Thyroid gland (tissue), 4 donors: ENCODE measurements around the gene KRTAP10-3.

Experiments
- POLR2A ChIP-seq, 2 donors: fragments of 450-650 bp; IDR thresholded peaks; one replicate each; pipeline ENCODE4 v1.6.1; 2017; ENCODE audit warnings: antibody characterized with exemption in 2 of 2, mild to moderate bottlenecking in 2 of 2, moderate library complexity in 1 of 2
- TF ChIP-seq, protein P1 (sequence below), 6 experiments: fragments of 200-600 bp in 3 of 6; fragments of 450-650 bp in 3 of 6; sonication (generic) in 3 of 6; IDR thresholded peaks; one replicate each; pipeline ENCODE4 v1.5.1; 2016 to 2019; ENCODE audit warnings: antibody characterized with exemption in 6 of 6, mild to moderate bottlenecking in 2 of 6, inconsistent platforms in 1 of 6, moderate library complexity in 1 of 6

DNA sequence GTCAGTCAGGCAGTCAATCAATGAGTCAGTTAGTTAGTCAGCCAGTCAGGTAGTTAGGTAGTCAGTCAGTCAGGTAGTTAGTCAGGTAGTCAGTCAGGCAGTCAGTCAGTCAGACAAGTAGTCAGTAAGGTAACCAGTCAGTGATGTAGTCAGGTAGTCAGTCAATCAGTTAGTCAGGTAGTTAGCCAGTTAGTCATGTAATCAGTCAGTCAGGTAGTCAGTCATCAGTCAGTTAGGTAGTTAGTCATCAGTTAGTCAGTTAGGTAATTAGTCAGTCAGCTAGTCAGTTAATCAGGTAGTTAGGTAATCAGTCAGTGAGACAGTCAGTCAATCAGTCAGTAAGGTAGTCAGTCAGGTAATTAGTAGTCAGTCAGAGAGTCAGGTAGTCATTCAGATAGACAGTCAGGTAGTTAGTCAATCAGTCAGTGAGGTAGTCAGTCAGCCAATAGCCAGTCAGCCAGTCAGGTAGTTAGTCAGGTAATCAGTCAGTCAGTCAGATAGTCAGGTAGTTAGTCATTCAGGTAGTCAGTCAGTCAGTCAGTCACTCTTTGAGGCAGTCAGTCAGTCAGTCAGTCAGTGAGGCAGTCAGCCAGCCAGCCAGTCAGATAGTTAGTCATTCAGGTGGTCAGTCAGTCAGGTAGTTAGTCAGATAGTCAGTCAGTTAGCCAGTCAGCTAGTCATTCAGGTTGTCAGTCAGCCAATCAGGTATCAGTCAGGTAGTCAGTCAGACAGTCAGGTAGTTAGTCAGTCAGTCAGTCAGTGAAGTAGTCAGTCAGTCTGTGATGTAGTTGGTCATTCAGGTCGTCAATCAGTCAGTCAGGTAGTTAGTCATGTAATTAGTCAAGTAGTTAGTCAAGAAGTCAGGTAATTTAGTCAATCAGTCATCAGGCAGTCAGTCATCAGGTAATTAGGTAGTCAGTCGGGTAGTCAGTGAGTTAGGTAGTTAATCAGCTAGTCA, 33.9 kb downstream of the KRTAP10-3 start:
- TF ChIP-seq, protein P1, sequence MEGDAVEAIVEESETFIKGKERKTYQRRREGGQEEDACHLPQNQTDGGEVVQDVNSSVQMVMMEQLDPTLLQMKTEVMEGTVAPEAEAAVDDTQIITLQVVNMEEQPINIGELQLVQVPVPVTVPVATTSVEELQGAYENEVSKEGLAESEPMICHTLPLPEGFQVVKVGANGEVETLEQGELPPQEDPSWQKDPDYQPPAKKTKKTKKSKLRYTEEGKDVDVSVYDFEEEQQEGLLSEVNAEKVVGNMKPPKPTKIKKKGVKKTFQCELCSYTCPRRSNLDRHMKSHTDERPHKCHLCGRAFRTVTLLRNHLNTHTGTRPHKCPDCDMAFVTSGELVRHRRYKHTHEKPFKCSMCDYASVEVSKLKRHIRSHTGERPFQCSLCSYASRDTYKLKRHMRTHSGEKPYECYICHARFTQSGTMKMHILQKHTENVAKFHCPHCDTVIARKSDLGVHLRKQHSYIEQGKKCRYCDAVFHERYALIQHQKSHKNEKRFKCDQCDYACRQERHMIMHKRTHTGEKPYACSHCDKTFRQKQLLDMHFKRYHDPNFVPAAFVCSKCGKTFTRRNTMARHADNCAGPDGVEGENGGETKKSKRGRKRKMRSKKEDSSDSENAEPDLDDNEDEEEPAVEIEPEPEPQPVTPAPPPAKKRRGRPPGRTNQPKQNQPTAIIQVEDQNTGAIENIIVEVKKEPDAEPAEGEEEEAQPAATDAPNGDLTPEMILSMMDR (IDR thresholded peaks at IDR 0.05): no peak
- no peak for TF ChIP-seq POLR2A (IDR thresholded peaks at IDR 0.05)
